ENCODE results near the gene RNF146. TPM values are rescaled to one million over a fixed set of nuclear protein-coding genes. Genes with fewer than 3 reads are reported as not detected.

Gene RNF146
- total and polyA plus RNA-seq, 9 of the 15 experiments (the other 6 are each of a cell fraction or from before 2014, with no cell fraction given) = 8.4 to 30.5 (median 17.5) TPM

- H3K27me3 ChIP-seq (ENCODE audit: control insufficient read depth in 2 of 2, insufficient read depth in 2 of 2, low read length in 2 of 2) = no peaks in the 10 kb centered on the region
- H3K79me2 ChIP-seq (ENCODE audit: control insufficient read depth, insufficient read depth, low read length) = peaks cover 77% of the 10 kb centered on the region
- ChIA-PET CTCF (ENCODE audit: low intra/inter-chr PET ratio) (no interaction called here), POLR2A (no interaction called here)
- H2AFZ ChIP-seq (ENCODE audit: low read depth, low read length) = no peak overlapping the region
- peaks cover 4 to 18% of the 10 kb centered on the region in 2 experiments; a peak in 4 of 5 replicates for H3K4me1 ChIP-seq (replicated peaks in 1 of 2; ENCODE audit: control insufficient read depth in 2 of 2, insufficient read depth in 2 of 2, low read length in 2 of 2)
- H3K9me1 ChIP-seq (ENCODE audit: control insufficient read depth, insufficient read depth, low read length) = no peaks in the 10 kb centered on the region
- TF ChIP-seq ATF3 (IDR thresholded peaks at IDR 0.05) (peak; percentile 65), ATF3 (CRISPR knock-in tag; conservative IDR thresholded peaks at IDR 0.05) (no peak), ZNF57 (CRISPR knock-in tag; IDR thresholded peaks at IDR 0.05) (no peak)
- H3K4me3 ChIP-seq = no peak overlapping the region
- no peaks in the 10 kb centered on the region for H3K36me3 ChIP-seq (ENCODE audit: control insufficient read depth, insufficient read depth, low read length)
- DNase-seq (ENCODE audit: extremely low read depth in 1 of 4, low spot score in 3 of 4) (no peak), FAIRE-seq (no peak), ATAC-seq (no peak)
- H4K20me1 ChIP-seq (replicated peaks; ENCODE audit: control insufficient read depth, insufficient read depth, low read length) = no peaks in the 10 kb centered on the region; the same call in 1 of the 2 replicates
- no peak overlapping the region for H3K9ac ChIP-seq (ENCODE audit: insufficient read depth in 1 of 2, low read depth in 2 of 2, low read length in 2 of 2)
- H3K9me3 ChIP-seq (replicated peaks; ENCODE audit: control insufficient read depth, insufficient read depth, low read depth, low read length) = no peaks in the 10 kb centered on the region
- BruUV-seq (replicated peaks) = no TSS peak
- 82% methylated on average over 2 of the region's 2 CpGs for whole genome bisulfite sequencing (ENCODE audit: insufficient coverage, low coverage, missing lambda C conversion rate)
- intact Hi-C loops (cut with micrococcal nuclease) (no loop called here), in situ Hi-C loops (cut with MboI) (loop anchor here (10.0 kb wide), 1 partner anchor 1489 kb away; no protein-coding TSS in a partner anchor)
- no peak overlapping the region for H3K27ac ChIP-seq (ENCODE audit: extremely low read depth, low read depth, low read length)
- no peak overlapping the region for H3K4me2 ChIP-seq (ENCODE audit: insufficient read depth, low read length)
Observed at GRCh38 chr6:127273499-127273898, 6.8 kb downstream of the RNF146 start.

DNA sequence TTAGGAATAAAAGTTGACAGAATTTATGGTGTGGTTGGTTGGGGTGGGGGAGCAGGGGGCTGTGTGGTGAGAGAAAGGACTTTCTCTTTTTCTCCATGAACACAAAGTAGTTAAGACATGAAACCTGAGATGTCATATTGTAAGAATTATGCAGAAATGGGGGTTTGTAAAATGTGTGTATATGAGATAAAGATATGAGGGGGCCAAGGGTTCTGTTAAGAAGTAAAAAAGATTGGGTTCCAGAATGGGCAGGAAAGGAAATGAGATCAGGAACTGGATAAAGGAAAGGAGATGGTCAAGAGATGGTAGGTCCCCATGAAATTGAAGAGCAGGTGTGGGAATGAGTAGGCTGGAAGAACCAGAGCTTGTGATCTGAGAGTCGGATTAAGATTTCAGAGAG is 9.7 kb downstream of the RNF146 start:
- Histone ChIP-seq H3K27ac (ENCODE audit: extremely low read depth, low read depth, low read length) (no peak overlapping the region; the same call in 2 of the 3 replicates), H3K79me2 (ENCODE audit: control insufficient read depth, insufficient read depth, low read length) (peaks cover 49% of the 10 kb centered on the region), H3K4me1 (replicated peaks in 1 of 2; ENCODE audit: control insufficient read depth in 2 of 2, insufficient read depth in 2 of 2, low read length in 2 of 2) (peaks cover 4 to 10% of the 10 kb centered on the region in 2 experiments; a peak in 3 of 5 replicates), H3K9ac (ENCODE audit: insufficient read depth in 1 of 2, low read depth in 2 of 2, low read length in 2 of 2) (no peak overlapping the region), H2AFZ (ENCODE audit: low read depth, low read length) (no peak overlapping the region), H3K4me3 (no peak overlapping the region), H3K27me3 (ENCODE audit: control insufficient read depth in 2 of 2, insufficient read depth in 2 of 2, low read length in 2 of 2) (no peaks in the 10 kb centered on the region), H4K20me1 (replicated peaks; ENCODE audit: control insufficient read depth, insufficient read depth, low read length) (no peaks in the 10 kb centered on the region; the same call in 1 of the 2 replicates), H3K4me2 (ENCODE audit: insufficient read depth, low read length) (no peak overlapping the region), H3K36me3 (ENCODE audit: control insufficient read depth, insufficient read depth, low read length) (peaks cover 8% of the 10 kb centered on the region; the same call in 1 of the 3 replicates), H3K9me1 (ENCODE audit: control insufficient read depth, insufficient read depth, low read length) (no peaks in the 10 kb centered on the region), H3K9me3 (replicated peaks; ENCODE audit: control insufficient read depth, insufficient read depth, low read depth, low read length) (no peaks in the 10 kb centered on the region)
- CTCF ChIA-PET (ENCODE audit: low intra/inter-chr PET ratio) = no interaction called here
- no TSS peak for BruUV-seq (replicated peaks)
- ATAC-seq (peak; percentile 40; the same call in 2 of the 3 replicates), DNase-seq (ENCODE audit: extremely low read depth in 1 of 4, low spot score in 3 of 4) (peak in 1 of 4 experiments; percentile 14), FAIRE-seq (no peak)
- intact Hi-C loops (cut with micrococcal nuclease) (no loop called here), in situ Hi-C loops (cut with MboI) (loop anchor here (10.0 kb wide), 1 partner anchor 1492 kb away; no protein-coding TSS in a partner anchor)
- 33% methylated on average over 1 of the region's 1 CpG for WGBS (ENCODE audit: insufficient coverage, low coverage, missing lambda C conversion rate)
- POLR2A ChIA-PET = interaction anchor here (2.1 to 2.2 kb wide), 2 partner anchors 9 to 57 kb away, joined by 5 to 14 read pairs; partner anchors contain the start of gene RNF146
- TF ChIP-seq DPF2 (IDR thresholded peaks at IDR 0.05) = peak; percentile 32; the same call in 1 of the 2 replicates
- TF ChIP-seq DACH1 (IDR thresholded peaks at IDR 0.05; ENCODE audit: partially characterized antibody) = peak; percentile 15
- peak; percentile 75 for TF ChIP-seq CBFA2T3 (IDR thresholded peaks at IDR 0.05)
- TF ChIP-seq MEIS2 (IDR thresholded peaks at IDR 0.05; ENCODE audit: partially characterized antibody) = peak; percentile 8
- TF ChIP-seq TCF3 (CRISPR knock-in tag; IDR thresholded peaks at IDR 0.05) = peak; percentile 32; the same call in 1 of the 2 replicates
- TF ChIP-seq EZH2 (IDR thresholded peaks at IDR 0.05; ENCODE audit: borderline replicate concordance, low read depth, low read length) = no peak
- TF ChIP-seq TEAD4 (IDR thresholded peaks at IDR 0.05; ENCODE audit: low read length) = 0 out of 2 replicates have a peak, but pooled peaks have one; percentile 35
- no peak for TF ChIP-seq TEAD4 (CRISPR knock-in tag; IDR thresholded peaks at IDR 0.05; ENCODE audit: borderline replicate concordance)
- TF ChIP-seq NBN (IDR thresholded peaks at IDR 0.05; ENCODE audit: low read depth) = no peak
- no peak for TF ChIP-seq NEUROD1 (IDR thresholded peaks at IDR 0.05; ENCODE audit: borderline replicate concordance, low read depth, low read length, partially characterized antibody)
- TF ChIP-seq CBFA2T2 (conservative IDR thresholded peaks at IDR 0.05) = peak; percentile 50; the same call in 1 of the 2 replicates
- peak; percentile 47; the same call in 1 of the 2 replicates for TF ChIP-seq KLF16 (IDR thresholded peaks at IDR 0.05)
- no peak for TF ChIP-seq BRCA1 (IDR thresholded peaks at IDR 0.05)
- no peak for TF ChIP-seq BRCA1 (CRISPR knock-in tag; IDR thresholded peaks at IDR 0.05)
- no peak for TF ChIP-seq ADNP (tag; IDR thresholded peaks at IDR 0.05)
- peak; percentile 41; the same call in 1 of the 2 replicates for TF ChIP-seq TAL1 (IDR thresholded peaks at IDR 0.05)
